ENCODE data around the gene VN1R5.

The VN1R5 gene

GRCh38 chr1:247211339-247211738 lies 44.5 kb upstream of the VN1R5 start:
- Histone ChIP-seq H3K4me2 (ENCODE audit: low read length) (no peak overlapping the region), H2BK12ac (ENCODE audit: low read length) (peak overlapping the region; percentile 43), H2BK120ac (ENCODE audit: insufficient read depth, low read length, poor library complexity) (no peak overlapping the region), H3K23ac (ENCODE audit: low read length) (no peak overlapping the region), H2AK5ac (ENCODE audit: low read length) (no peak overlapping the region), H3K9ac (ENCODE audit: low read length) (no peak overlapping the region), H3K4me3 (ENCODE audit: low read depth, low read length) (no peak overlapping the region), H3K4me1 (ENCODE audit: control insufficient read depth in 1 of 2, insufficient read depth in 2 of 2, low read length in 2 of 2) (peaks cover 6 to 8% of the 10 kb centered on the region in 2 experiments), H3K27me3 (ENCODE audit: insufficient read depth, low read length) (no peaks in the 10 kb centered on the region), H2AFZ (ENCODE audit: insufficient read depth, low read length, poor library complexity) (no peak overlapping the region), H3K14ac (ENCODE audit: low read length) (no peak overlapping the region), H3K79me2 (ENCODE audit: control insufficient read depth, insufficient read depth, low read length, poor library complexity) (peaks cover 14% of the 10 kb centered on the region), H4K8ac (ENCODE audit: low read depth, low read length) (peak overlapping the region; percentile 26), H3K4ac (ENCODE audit: low read depth, low read length) (no peak overlapping the region), H3K36me3 (ENCODE audit: control insufficient read depth in 1 of 2, insufficient read depth in 2 of 2, low read length in 2 of 2) (peaks cover 3 to 5% of the 10 kb centered on the region in 2 experiments), H3K18ac (ENCODE audit: low read length) (no peak overlapping the region), H2BK5ac (ENCODE audit: low read depth, low read length, poor library complexity) (no peak overlapping the region), H3K9me3 (ENCODE audit: insufficient read depth, low read depth, low read length) (no peaks in the 10 kb centered on the region), H4K91ac (ENCODE audit: low read depth, low read length) (no peak overlapping the region), H4K12ac (ENCODE audit: low read depth, low read length) (no peak overlapping the region), H3K79me1 (ENCODE audit: low read length) (peaks cover 6% of the 10 kb centered on the region), H3K27ac (ENCODE audit: low read depth, low read length) (no peak overlapping the region)
- DNase-seq = no peak
- WGBS (ENCODE audit: extremely low coverage, insufficient coverage, insufficient read length) = no CpG with 5 or more reads among the region's 7 CpGs

GRCh38 chr1:247212012-247212411 lies 43.9 kb upstream of the VN1R5 start:
- H3K36me3 ChIP-seq (ENCODE audit: control insufficient read depth in 1 of 2, insufficient read depth in 2 of 2, low read length in 2 of 2) = peaks cover 0 to 2% of the 10 kb centered on the region in 2 experiments
- no peak for DNase-seq
- H3K27ac ChIP-seq (ENCODE audit: low read depth, low read length) = no peak overlapping the region
- H4K8ac ChIP-seq (ENCODE audit: low read depth, low read length) = no peak overlapping the region
- H2AK5ac ChIP-seq (ENCODE audit: low read length) = no peak overlapping the region
- no peak overlapping the region for H2BK120ac ChIP-seq (ENCODE audit: insufficient read depth, low read length, poor library complexity)
- H3K79me2 ChIP-seq (ENCODE audit: control insufficient read depth, insufficient read depth, low read length, poor library complexity) = peaks cover 13% of the 10 kb centered on the region
- no peak overlapping the region for H3K4me3 ChIP-seq (ENCODE audit: low read depth, low read length)
- H3K18ac ChIP-seq (ENCODE audit: low read length) = no peak overlapping the region
- no peak overlapping the region for H2AFZ ChIP-seq (ENCODE audit: insufficient read depth, low read length, poor library complexity)
- H2BK12ac ChIP-seq (ENCODE audit: low read length) = no peak overlapping the region
- H3K9me3 ChIP-seq (ENCODE audit: insufficient read depth, low read depth, low read length) = no peaks in the 10 kb centered on the region
- no peak overlapping the region for H3K23ac ChIP-seq (ENCODE audit: low read length)
- peaks cover 6% of the 10 kb centered on the region for H3K79me1 ChIP-seq (ENCODE audit: low read length)
- H2BK5ac ChIP-seq (ENCODE audit: low read depth, low read length, poor library complexity) = no peak overlapping the region
- no peaks in the 10 kb centered on the region for H3K27me3 ChIP-seq (ENCODE audit: insufficient read depth, low read length)
- H4K12ac ChIP-seq (ENCODE audit: low read depth, low read length) = no peak overlapping the region
- no peak overlapping the region for H3K9ac ChIP-seq (ENCODE audit: low read length)
- H4K91ac ChIP-seq (ENCODE audit: low read depth, low read length) = no peak overlapping the region
- peaks cover 6 to 8% of the 10 kb centered on the region in 2 experiments for H3K4me1 ChIP-seq (ENCODE audit: control insufficient read depth in 1 of 2, insufficient read depth in 2 of 2, low read length in 2 of 2)
- no peak overlapping the region for H3K4ac ChIP-seq (ENCODE audit: low read depth, low read length)
- H3K4me2 ChIP-seq (ENCODE audit: low read length) = no peak overlapping the region
- no CpG with 5 or more reads among the region's 5 CpGs for WGBS (ENCODE audit: extremely low coverage, insufficient coverage, insufficient read length)
- no peak overlapping the region for H3K14ac ChIP-seq (ENCODE audit: low read length)

DNA sequence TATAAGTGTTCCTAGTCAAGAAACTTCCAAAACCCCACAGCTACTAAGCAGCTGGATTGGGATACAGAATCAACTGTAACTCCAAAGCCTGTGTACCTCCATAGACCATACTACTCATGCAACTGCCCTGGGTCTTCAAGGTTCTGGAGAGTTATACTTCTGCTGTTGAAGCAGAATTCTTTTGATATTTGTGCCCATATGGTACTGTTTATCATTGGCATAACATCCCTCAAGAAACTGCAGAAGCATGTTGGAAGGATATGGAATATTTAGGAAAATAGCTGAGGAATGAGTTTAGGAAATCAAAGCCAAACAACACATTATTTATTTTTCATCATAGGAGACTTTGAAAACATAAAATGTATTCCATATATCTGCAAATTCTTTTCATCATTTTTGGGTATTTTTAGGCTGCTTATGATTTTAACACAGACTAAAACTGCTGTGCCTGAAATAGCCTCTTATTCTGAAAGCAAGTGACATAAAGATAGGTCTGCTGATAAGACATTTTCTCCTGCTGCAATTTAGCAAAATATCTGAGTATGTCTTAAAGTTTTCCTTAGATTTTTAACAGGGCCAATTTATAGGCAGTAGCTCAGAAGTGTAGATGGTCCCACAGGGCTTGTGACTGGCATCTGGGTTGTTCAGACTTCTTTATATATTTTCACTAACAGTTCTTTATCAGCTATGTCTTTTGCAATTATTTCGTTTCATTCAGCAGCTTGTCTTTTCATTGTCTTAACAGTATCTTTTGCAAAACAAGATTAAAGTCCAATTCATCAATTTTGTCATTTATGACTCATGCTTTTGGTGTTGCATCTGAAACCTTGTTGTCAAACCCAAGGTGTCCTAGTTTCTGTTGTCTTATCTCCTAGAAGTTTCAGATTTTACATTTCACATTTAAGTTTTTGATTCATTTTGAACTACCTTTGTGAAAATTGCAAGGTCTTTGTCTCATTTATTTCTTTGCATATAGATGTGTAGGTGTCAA lies 43.0 kb upstream of the VN1R5 start:
- H3K4me2 ChIP-seq (ENCODE audit: low read length) = no peak overlapping the region
- WGBS (ENCODE audit: extremely low coverage, insufficient coverage, insufficient read length) = no CpG with 5 or more reads among the region's 1 CpG

GRCh38 chr1:247216261-247216660 lies 39.6 kb upstream of the VN1R5 start:
- no CpG with 5 or more reads among the region's 3 CpGs for WGBS (ENCODE audit: extremely low coverage, insufficient coverage, insufficient read length)

More for the DNA sequence above, 43.0 kb upstream of the VN1R5 start:
- no peak overlapping the region for H4K8ac ChIP-seq (ENCODE audit: low read depth, low read length)
- no peak overlapping the region for H3K9ac ChIP-seq (ENCODE audit: low read length)
- H3K36me3 ChIP-seq (ENCODE audit: control insufficient read depth in 1 of 2, insufficient read depth in 2 of 2, low read length in 2 of 2) = no peaks in the 10 kb centered on the region
- H3K18ac ChIP-seq (ENCODE audit: low read length) = no peak overlapping the region
- no peak overlapping the region for H3K4me3 ChIP-seq (ENCODE audit: low read depth, low read length)
- no peak overlapping the region for H4K91ac ChIP-seq (ENCODE audit: low read depth, low read length)
- H3K4me1 ChIP-seq (ENCODE audit: control insufficient read depth in 1 of 2, insufficient read depth in 2 of 2, low read length in 2 of 2) = peaks cover 6 to 8% of the 10 kb centered on the region in 2 experiments
- H3K14ac ChIP-seq (ENCODE audit: low read length) = no peak overlapping the region
- no peak overlapping the region for H3K27ac ChIP-seq (ENCODE audit: low read depth, low read length)
- no peaks in the 10 kb centered on the region for H3K27me3 ChIP-seq (ENCODE audit: insufficient read depth, low read length)
- H3K79me1 ChIP-seq (ENCODE audit: low read length) = peaks cover 6% of the 10 kb centered on the region
- H2BK12ac ChIP-seq (ENCODE audit: low read length) = no peak overlapping the region
- no peak overlapping the region for H2BK120ac ChIP-seq (ENCODE audit: insufficient read depth, low read length, poor library complexity)
- H3K79me2 ChIP-seq (ENCODE audit: control insufficient read depth, insufficient read depth, low read length, poor library complexity) = peaks cover 10% of the 10 kb centered on the region
- no peak overlapping the region for H4K12ac ChIP-seq (ENCODE audit: low read depth, low read length)
- no peak overlapping the region for H3K4ac ChIP-seq (ENCODE audit: low read depth, low read length)
- H3K9me3 ChIP-seq (ENCODE audit: insufficient read depth, low read depth, low read length) = no peaks in the 10 kb centered on the region
- H2AFZ ChIP-seq (ENCODE audit: insufficient read depth, low read length, poor library complexity) = no peak overlapping the region
- no peak overlapping the region for H2BK5ac ChIP-seq (ENCODE audit: low read depth, low read length, poor library complexity)
- DNase-seq = no peak
- H3K23ac ChIP-seq (ENCODE audit: low read length) = no peak overlapping the region
- H2AK5ac ChIP-seq (ENCODE audit: low read length) = no peak overlapping the region

More at GRCh38 chr1:247216261-247216660, 39.6 kb upstream of the VN1R5 start:
- Histone ChIP-seq H3K4me2 (ENCODE audit: low read length) (no peak overlapping the region), H3K79me2 (ENCODE audit: control insufficient read depth, insufficient read depth, low read length, poor library complexity) (no peaks in the 10 kb centered on the region), H3K27ac (ENCODE audit: low read depth, low read length) (no peak overlapping the region), H3K14ac (ENCODE audit: low read length) (no peak overlapping the region), H3K18ac (ENCODE audit: low read length) (no peak overlapping the region), H2BK120ac (ENCODE audit: insufficient read depth, low read length, poor library complexity) (no peak overlapping the region), H4K12ac (ENCODE audit: low read depth, low read length) (no peak overlapping the region), H2BK12ac (ENCODE audit: low read length) (no peak overlapping the region), H3K79me1 (ENCODE audit: low read length) (no peaks in the 10 kb centered on the region), H3K9me3 (ENCODE audit: insufficient read depth, low read depth, low read length) (no peaks in the 10 kb centered on the region), H4K91ac (ENCODE audit: low read depth, low read length) (no peak overlapping the region), H3K4me3 (ENCODE audit: low read depth, low read length) (no peak overlapping the region), H2BK5ac (ENCODE audit: low read depth, low read length, poor library complexity) (no peak overlapping the region), H3K4me1 (ENCODE audit: control insufficient read depth in 1 of 2, insufficient read depth in 2 of 2, low read length in 2 of 2) (no peaks in the 10 kb centered on the region), H3K36me3 (ENCODE audit: control insufficient read depth in 1 of 2, insufficient read depth in 2 of 2, low read length in 2 of 2) (no peaks in the 10 kb centered on the region), H4K8ac (ENCODE audit: low read depth, low read length) (no peak overlapping the region), H2AFZ (ENCODE audit: insufficient read depth, low read length, poor library complexity) (no peak overlapping the region), H3K27me3 (ENCODE audit: insufficient read depth, low read length) (no peaks in the 10 kb centered on the region), H3K4ac (ENCODE audit: low read depth, low read length) (no peak overlapping the region), H2AK5ac (ENCODE audit: low read length) (no peak overlapping the region), H3K9ac (ENCODE audit: low read length) (no peak overlapping the region), H3K23ac (ENCODE audit: low read length) (no peak overlapping the region)
- no peak for DNase-seq
